ENCODE results near the gene BARX2.

The BARX2 gene

GRCh38 chr11:129404731-129405130 is 29.1 kb downstream of the BARX2 start:
- no peak for DNase-seq (ENCODE audit: low read depth in 1 of 2, low spot score in 1 of 2)
- no peaks in the 10 kb centered on the region for H3K27me3 ChIP-seq (ENCODE audit: insufficient read depth, poor library complexity, severe bottlenecking)
- H3K27ac ChIP-seq (replicated peaks): no peak overlapping the region
- TF ChIP-seq REST (IDR thresholded peaks at IDR 0.05; ENCODE audit: insufficient replicate concordance, low read depth) (no peak), POLR2AphosphoS5 (IDR thresholded peaks at IDR 0.05; ENCODE audit: low read depth) (no peak), CTCF (IDR thresholded peaks at IDR 0.05; ENCODE audit: insufficient read depth, low read length) (no peak), GABPA (IDR thresholded peaks at IDR 0.05; ENCODE audit: low read depth) (no peak), SPI1 (IDR thresholded peaks at IDR 0.05; ENCODE audit: borderline replicate concordance, low read depth) (no peak)
- H3K4me3 ChIP-seq (replicated peaks; ENCODE audit: insufficient read depth, low read length): no peak overlapping the region

DNA sequence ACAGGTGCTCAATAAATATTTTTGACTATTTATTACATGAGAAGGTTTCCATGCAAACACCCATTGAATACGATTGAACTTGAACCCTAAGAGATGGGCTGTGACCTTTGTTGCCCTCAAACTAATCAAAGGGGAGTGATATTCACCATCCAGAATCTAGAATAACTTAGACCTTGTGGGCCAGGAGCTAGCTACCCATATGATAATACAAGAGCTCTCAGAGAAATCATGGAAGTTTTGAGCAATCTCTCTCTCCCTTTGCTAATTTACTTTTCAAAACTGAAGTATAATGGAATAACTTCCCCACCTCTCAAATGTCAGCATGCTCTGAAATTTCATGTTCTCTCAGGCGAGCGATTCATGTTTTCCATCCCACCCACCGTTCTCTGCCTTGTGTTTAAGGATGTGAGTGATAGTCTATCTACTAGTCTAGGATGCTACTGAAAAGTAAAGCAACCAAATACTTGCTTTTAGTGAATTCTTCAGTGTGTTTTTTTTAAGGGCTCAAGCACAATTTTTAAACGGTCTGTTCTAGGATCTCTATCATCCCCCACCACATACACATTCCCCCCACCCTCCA is 33.3 kb downstream of the BARX2 start:
- TF ChIP-seq SPI1 (IDR thresholded peaks at IDR 0.05; ENCODE audit: borderline replicate concordance, low read depth): no peak
- no peak for TF ChIP-seq GABPA (IDR thresholded peaks at IDR 0.05; ENCODE audit: low read depth)
- no peak for TF ChIP-seq POLR2AphosphoS5 (IDR thresholded peaks at IDR 0.05; ENCODE audit: low read depth)
- TF ChIP-seq CTCF (IDR thresholded peaks at IDR 0.05; ENCODE audit: insufficient read depth, low read length): no peak
- TF ChIP-seq REST (IDR thresholded peaks at IDR 0.05; ENCODE audit: insufficient replicate concordance, low read depth): no peak
- no peak for DNase-seq (ENCODE audit: low read depth in 1 of 2, low spot score in 1 of 2)

DNA sequence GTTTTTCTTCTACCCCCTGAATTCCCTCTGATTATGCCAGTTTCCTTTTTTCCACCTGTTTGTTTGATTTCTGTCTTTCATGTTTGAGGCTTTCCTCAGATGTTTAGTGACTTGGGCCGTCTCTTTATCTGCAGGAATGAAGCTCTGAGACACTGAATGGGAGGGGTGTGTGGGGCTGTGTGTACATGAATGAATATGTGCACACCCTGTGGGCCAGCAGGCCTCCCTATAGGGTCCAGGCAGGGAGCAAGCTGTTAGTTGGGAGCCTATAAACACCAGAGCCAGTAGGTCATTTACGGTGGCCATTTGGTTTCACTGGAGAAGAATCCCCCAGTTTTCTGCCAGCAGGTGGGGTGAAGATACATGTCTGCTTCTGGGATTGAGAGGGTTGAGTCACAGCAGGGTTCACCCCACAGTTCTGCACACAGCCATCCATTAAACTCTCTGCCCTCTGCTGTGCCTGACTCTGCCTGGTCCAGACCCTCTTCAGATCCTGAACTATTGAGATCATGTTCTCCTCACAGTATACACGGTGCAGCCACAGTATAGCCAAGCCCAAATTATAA is 34.8 kb downstream of the BARX2 start:
- no peak overlapping the region for H3K27ac ChIP-seq (replicated peaks)
- DNase-seq (ENCODE audit: low read depth in 1 of 2, low spot score in 1 of 2): no peak
- TF ChIP-seq SPI1 (IDR thresholded peaks at IDR 0.05; ENCODE audit: borderline replicate concordance, low read depth) (no peak), POLR2AphosphoS5 (IDR thresholded peaks at IDR 0.05; ENCODE audit: low read depth) (no peak), REST (IDR thresholded peaks at IDR 0.05; ENCODE audit: insufficient replicate concordance, low read depth) (no peak), CTCF (IDR thresholded peaks at IDR 0.05; ENCODE audit: insufficient read depth, low read length) (no peak), GABPA (IDR thresholded peaks at IDR 0.05; ENCODE audit: low read depth) (no peak)
- no peak overlapping the region for H3K4me3 ChIP-seq (replicated peaks; ENCODE audit: insufficient read depth, low read length)
- no peaks in the 10 kb centered on the region for H3K27me3 ChIP-seq (ENCODE audit: insufficient read depth, poor library complexity, severe bottlenecking)

More for the DNA sequence above, 33.3 kb downstream of the BARX2 start:
- H3K27ac ChIP-seq (replicated peaks): no peak overlapping the region
- no peaks in the 10 kb centered on the region for H3K27me3 ChIP-seq (ENCODE audit: insufficient read depth, poor library complexity, severe bottlenecking)
- no peak overlapping the region for H3K4me3 ChIP-seq (replicated peaks; ENCODE audit: insufficient read depth, low read length)
